GM12873 (cell line): Measurements from ENCODE around the gene EXOC1.

Experiments used
- CTCF ChIP-seq: IDR thresholded peaks from 2 replicates; pipeline ENCODE4 v1.5.1; 2012; ENCODE audit warnings: low read depth, mild to moderate bottlenecking, moderate library complexity, low read length, control low read depth; ENCODE audit not compliant: insufficient read depth; ENCODE audit errors: missing control alignments

EXOC1 gene

GRCh38 chr4:55874831-55875230, 21.4 kb downstream of the EXOC1 start:
- TF ChIP-seq CTCF = no peak

DNA sequence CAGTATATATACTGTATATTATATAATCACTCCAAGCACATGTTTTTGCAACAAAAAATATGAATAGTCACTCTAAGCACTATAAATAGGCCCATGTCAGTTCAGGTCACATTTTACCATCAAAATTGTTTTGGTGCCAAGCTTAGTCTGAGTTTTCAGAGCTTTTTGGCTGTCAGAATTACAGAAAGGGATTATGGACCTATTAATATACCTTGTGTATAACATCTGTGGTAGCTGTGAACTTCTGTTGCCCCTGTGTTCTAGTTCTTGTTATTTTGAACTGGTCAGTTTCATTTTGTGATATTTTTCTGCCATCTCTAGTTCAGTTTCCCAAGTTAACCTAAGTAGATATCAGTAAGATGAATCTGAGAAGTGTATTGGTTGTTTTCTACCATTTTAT, 22.9 kb downstream of the EXOC1 start:
- no peak for TF ChIP-seq CTCF

DNA sequence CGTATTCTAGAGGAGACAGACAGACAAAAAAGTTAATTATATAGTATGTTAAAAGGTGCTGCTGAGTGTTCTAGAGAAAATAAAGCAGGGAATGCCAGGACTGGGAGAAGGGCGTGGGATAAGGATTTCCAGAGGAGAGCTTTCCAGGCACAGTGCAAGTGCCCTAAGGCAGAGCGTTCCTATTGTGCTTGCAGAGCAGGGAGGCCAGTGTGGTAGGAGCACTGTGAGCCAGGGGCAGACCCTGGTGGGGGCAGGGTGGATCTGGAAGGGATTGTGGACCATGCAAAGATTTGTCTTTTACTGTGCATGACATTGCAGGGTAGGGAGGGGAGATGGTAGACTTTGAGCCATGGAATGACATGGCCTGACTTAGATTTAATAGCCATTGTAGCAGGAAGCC, 25.8 kb downstream of the EXOC1 start:
- TF ChIP-seq CTCF = no peak

DNA sequence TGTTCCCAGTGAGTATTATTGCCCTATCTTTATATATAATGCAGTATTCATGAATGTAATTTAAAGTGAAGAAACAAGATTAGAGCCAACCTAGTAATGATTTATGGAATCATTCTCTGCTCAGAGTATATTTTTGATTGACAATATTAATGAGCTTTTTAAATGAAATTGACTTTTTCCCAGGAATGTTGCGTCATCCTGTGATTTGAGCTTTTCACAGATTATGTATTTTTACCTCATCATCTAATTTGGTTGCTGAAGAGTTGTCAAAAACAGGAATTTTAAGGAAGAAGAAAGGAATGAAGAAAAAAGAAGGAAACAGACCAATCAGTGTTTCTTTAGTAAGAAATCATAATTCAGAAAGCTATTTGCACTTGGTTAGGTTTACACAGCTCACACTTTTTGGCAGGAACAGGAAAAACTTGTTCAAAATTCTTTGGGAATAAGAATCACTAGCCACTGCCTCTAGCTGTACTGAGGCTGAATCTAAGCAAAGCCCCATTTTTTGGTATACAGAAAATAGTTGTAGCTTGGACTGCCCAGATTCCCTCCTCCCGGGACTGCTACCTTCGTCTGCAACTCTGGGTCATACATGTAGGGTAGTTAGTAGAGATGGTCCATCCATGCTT, 27.3 kb downstream of the EXOC1 start:
- TF ChIP-seq CTCF = no peak

DNA sequence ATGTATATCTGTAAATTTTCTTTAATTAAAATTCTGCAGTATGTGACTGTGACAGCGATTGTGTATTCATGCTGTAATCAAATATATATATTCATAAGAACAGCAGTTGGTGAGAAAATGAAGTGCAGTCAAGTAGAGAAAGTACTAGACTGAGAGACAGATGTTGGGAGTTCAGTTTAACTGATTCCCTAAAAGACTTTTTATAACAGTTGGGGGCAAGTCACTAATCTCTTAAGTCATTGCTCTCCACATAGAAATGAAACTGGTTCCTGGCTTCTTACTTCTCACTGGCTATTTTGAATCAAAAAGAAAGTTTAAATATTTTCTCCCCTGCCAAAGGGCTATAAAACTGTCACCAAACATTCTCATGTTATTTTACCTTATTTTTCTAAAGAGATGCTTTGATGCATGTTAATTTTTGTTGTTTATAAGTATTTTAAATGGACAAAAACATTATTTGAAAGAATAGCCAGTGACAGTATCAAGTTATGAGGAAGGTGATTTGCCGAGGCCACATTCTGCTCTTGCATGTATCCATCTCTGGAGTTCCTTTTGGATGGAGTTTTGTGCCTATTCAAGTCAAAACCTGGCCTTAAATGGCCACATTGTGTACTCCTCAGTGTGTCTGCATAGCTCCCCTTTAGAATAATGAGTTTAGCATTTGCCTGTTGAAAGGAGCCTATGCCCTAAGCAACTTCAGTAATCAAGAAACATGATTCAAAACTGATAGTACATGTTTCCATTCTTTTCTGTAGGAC, 30.8 kb downstream of the EXOC1 start:
- no peak for TF ChIP-seq CTCF

GRCh38 chr4:55884851-55885219, 31.4 kb downstream of the EXOC1 start:
- TF ChIP-seq CTCF = no peak

DNA sequence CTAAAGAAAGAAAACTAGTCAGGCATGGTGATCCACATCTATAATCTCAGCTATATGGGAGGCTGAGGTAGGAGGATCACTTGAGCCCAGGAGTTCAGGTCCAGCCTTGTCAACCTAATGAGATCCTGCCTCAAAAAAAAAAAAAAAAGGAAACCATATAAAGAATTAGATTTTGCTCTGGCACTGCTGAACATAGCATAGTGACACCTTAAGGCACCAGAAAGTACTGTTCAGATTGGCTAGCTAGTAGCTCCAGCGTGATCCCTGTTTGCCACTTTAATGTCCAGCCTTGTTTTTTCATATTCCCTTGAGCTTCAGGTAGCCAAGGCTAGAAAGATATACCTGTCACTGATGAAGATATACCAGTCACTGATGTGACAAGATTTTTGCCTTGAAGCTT, 34.1 kb downstream of the EXOC1 start:
- peak; percentile 9 for TF ChIP-seq CTCF
